NCI-H82 treated with DMSO at 0.1 percent for 48 hours (cell line): ENCODE results near the gene COG5.
"Not testable (repeated sequence)": the region's sequence is repeated elsewhere in the genome, so short reads cannot be mapped to it uniquely, and the experiment has no call there.

ENCODE experiments used
- DNase-seq: peaks from one replicate; lab custom pipeline; 2025; ENCODE audit not compliant: unreplicated experiment; lab: John Stamatoyannopoulos, UW

COG5 gene

GRCh38 chr7:107167483-107168232 lies 396.1 kb downstream of the COG5 start:
- DNase-seq, result peak; percentile 63

DNA sequence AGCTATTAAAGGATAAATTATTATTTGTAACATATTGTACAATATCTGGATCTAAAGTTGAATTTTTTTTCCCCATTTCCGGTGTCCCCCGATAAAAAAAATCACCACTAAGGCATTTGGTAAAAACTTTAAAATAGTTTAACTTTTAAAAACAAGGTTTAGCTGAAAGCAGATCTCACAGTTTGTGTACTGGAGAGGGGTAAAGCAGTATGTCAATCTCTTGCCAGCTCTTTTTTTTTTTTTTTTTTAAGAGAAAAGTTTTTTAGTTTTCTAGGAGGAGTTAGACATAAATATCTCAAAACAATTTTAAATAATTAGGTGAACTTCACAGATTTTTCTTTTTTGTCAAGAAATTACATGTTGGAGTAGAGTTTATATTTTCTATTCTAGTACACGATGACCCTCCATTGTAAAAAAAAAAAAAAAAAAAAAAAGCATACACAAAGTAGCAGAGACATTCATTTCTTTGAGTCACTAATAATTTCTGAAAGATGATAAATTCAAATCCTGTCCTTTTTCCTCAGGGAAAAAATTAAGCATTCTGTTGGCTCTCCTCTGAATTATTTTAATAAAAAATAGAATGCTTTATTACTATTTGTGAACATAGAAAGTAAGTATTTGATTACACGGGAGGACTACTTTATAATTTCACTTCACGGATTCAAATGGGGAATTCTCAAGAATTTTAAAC lies 396.8 kb downstream of the COG5 start:
- DNase-seq, result no peak

DNA sequence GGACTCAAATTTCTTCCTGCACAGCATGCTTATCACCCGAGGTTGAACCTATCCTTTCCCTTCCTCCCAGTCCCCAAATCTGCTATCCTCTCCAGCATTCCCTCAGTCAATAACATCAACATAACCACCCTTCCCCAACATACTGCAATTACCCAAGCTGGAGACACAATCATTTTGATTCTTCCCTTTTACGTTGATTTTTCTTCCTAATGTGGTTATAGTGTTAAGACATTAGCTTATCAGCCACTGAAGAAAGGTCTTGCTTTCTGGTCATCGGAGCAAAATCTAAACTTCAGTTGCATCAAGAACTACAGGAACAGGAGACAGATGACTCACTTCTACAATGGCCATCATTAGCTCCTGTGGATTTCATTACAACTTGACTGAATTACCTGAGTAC lies 398.4 kb downstream of the COG5 start:
- DNase-seq, result no peak

- no peak for DNase-seq
Measured at GRCh38 chr7:107164092-107164491, 399.6 kb downstream of the COG5 start.

GRCh38 chr7:107162475-107162874 lies 401.2 kb downstream of the COG5 start:
- DNase-seq, result no peak

DNA sequence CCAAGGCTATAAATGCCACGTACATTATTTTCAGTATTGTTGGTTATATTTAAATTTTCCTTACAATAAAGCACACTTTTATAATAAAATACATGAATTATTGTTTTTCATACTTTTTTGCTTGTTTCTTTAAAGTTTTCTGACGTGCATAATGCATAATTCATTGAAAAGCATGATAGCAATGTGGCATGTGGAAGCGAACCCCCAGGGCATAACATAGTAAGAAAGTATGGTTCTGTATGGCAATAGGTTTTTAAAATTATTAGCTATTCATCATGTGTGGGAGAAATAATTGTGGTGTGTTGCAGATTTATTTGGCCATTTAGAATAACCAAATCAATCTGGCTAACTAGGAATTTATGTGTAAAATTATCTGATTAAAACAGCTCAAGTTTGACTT lies 402.3 kb downstream of the COG5 start:
- DNase-seq, result no peak

GRCh38 chr7:107160389-107160788 lies 403.3 kb downstream of the COG5 start:
- DNase-seq, result no peak

DNA sequence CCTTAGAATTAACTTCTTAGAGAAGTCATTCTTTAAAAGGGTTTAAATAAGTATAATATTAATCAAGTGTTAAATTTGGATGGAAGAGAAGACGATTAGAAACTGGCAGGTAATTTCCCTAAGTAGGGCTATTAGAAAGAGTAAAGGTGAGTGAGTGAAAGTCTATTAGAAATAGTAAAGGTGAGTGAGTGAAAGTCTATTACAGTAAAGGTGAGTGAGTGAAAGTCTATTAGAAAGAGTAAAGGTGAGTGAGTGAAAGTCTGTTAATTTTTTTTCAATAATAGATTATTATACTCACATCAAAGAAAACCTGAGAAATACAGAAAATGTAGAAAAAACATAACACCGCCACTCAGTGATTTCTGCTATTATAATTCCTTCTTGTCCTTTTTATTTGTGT lies 405.7 kb downstream of the COG5 start:
- DNase-seq, result no peak

DNA sequence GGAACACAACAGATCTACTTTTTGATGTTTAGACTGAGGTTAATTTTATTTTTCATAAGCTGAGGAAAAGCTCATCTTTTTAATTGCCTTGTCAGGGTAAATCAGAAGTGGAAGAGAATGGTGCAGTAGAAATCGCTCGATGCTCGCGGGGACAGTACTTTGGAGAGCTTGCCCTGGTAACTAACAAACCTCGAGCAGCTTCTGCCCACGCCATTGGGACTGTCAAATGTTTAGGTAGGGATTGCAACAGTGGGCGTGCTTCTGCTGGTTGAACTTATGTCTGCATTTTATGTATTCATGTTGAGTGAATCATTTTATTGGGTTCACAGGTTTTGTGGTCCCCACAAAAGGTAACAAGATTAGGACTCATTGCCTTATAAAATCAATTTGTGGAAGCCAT lies 406.6 kb downstream of the COG5 start:
- no peak for DNase-seq

DNA sequence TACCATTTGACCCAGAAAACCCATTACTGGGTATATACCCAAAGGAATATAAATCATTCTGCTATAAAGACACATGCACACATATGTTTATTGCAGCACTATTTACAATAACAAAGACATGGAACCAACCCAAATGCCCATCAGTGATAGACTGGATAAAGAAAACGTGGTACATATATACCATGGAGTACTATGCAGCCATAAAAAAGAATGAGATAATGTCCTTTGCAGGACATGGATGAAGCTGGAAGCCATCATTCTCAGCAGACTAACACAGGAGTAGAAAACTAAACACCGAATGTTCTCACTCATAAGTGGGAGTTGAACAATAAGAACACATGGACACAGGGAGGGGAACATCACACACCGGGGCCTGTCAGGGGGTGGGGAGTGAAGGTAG lies 408.0 kb downstream of the COG5 start:
- DNase-seq, result not testable (repeated sequence)

DNA sequence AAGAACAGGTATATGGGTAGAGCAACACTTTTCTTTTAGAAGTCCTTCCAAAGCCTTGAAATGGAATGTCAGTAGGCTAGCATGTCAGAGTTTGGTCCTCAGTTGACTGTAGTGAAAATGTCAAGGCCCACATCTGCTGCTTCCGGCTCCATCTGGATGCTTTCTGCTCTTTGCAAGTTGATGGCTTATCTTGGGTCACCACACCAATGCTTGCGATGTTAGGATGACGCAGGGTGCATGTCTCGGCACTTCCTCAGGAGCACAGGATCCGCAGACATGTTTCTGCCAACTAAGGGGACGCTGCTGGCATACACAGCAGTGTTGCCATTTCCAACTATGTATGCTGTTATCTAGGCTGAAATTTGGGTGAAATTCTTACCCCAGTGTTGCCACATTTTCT lies 408.9 kb downstream of the COG5 start:
- DNase-seq, result no peak

DNA sequence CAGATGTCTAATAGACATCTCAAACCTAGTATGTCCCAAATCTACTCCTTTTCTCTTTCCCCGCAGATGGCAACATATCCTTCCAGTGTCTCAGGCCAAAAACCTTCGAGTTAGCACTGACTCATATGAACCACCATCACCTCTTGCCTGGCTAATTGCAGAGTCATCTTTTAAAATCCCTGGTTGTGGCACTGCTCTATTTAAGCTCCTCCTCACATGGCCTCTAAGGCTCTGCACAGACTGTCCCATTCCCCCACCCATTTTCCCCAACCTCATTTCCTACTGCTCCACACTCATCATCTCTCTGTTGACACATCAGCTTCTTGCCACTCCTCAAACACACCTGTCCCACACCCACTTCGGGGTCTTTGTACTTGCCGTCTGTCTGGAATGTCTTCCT lies 411.7 kb downstream of the COG5 start:
- DNase-seq, result no peak
